GM19455 (cell line): ENCODE results near the gene RGS7.
"Not testable (repeated sequence)": the region's sequence is repeated elsewhere in the genome, so short reads cannot be mapped to it uniquely, and the experiment has no call there.

Experiments
- ATAC-seq: cut with Tn5 transposase; IDR thresholded peaks from one replicate; pipeline ENCODE4 v1.9.1; 2021; ENCODE audit not compliant: unreplicated experiment

RGS7 gene

GRCh38 chr1:241332037-241332409 lies 25.0 kb downstream of the RGS7 start:
- no peak for ATAC-seq

DNA sequence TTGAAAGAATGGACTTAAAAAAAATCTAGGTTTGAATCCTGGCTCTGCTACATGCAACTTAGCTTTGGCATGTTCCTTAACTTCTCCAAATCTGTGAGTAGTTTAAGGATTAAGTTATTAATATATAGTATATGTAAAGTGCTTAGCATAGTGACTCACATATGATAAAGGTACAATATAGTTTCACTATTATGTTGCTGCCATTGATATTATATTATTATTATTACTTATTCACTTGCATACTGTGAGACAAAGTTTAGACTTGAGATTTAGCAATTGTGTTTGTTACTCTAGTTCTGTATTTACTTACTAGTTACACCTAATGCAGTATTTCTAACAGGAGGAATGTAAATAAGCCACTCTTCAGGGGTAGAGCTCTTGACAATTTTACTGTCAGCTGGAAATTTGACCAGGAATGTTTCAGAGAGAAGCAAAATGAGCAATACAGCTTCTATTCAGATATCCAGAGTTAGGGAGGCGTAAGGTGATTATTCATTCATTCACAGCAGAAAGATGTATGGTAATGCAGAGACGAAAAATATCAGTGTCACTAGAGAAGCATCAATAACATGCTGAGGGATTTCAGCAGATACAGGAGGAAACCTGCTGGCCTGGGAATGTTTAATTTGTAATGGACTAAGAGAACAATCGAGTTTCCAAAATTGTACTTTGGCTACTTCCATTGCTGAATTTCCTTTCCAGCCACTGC lies 25.5 kb downstream of the RGS7 start:
- no peak for ATAC-seq

- no peak for ATAC-seq
Measured at GRCh38 chr1:241330619-241331327, 26.2 kb downstream of the RGS7 start.

- no peak for ATAC-seq
Measured at GRCh38 chr1:241325456-241325855, 31.5 kb downstream of the RGS7 start.

GRCh38 chr1:241323514-241324195 lies 33.4 kb downstream of the RGS7 start:
- ATAC-seq = no peak

- no peak for ATAC-seq
Measured at GRCh38 chr1:241317676-241318075, 39.3 kb downstream of the RGS7 start.

GRCh38 chr1:241316372-241316771 lies 40.6 kb downstream of the RGS7 start:
- ATAC-seq = no peak

GRCh38 chr1:241311056-241311746 lies 45.8 kb downstream of the RGS7 start:
- no peak for ATAC-seq

DNA sequence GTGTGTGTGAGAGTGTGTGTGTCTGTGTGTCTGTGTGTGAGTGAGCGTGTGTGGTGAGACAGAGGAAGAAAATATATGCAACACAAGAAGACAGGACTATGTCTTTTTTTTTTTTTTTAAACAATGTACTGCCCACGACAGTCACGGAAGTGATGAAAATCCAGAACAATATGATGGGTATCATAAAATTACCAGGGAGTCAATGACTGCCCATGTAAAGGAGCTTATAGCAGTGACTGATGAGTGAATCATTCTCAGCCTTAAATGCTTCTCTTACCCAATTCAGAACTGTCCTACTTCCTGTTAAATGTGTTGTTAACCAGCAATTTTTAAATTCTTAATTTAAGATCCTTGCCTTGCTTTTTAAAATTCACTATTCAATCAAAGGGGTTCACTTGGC lies 46.6 kb downstream of the RGS7 start:
- ATAC-seq = no peak

DNA sequence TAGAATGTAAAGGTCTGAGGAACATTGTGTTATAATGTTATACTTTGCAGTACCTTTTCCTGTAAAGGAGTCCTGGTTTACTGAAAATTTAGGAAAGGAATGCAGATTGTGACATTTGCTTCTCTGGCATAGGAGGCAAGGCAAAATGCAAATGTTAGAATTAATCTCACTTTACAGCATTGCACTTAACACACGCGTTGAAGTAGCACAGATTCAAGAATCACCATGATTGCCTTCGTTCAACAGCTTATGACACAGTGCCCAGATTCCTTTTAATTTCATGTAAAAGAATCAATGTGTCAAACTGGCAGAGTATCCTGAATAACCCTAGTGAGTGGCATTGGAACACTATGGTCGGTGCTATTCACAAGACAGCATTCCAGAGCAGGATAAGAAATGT lies 47.4 kb downstream of the RGS7 start:
- ATAC-seq = no peak

- no peak for ATAC-seq
Measured at GRCh38 chr1:241308471-241308870, 48.5 kb downstream of the RGS7 start.

GRCh38 chr1:241308011-241308410 lies 49.0 kb downstream of the RGS7 start:
- ATAC-seq = no peak

DNA sequence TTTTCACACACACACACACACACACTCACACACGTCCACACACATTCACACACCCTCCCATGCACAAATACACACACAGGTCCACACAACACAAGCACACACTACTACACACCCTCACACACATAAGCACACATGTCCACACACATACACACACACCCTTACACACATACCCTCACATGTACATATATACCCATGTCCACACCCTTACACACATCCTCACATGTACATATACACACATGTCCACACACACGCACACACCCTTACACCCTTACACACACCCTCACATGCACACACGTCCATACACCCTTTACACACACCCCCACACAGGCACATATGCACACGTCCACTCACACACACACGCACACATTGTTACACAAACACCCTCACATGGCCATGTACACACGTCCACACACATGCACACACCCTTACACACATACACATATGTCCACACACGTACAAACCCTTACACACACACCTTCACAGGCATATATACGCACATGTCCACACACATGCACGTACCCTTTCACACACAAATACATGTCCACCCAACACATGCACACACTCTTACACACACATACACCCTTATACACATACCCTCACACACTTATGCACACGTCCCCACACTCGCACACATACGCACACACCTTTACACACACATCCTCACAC lies 50.7 kb downstream of the RGS7 start:
- ATAC-seq = no peak

DNA sequence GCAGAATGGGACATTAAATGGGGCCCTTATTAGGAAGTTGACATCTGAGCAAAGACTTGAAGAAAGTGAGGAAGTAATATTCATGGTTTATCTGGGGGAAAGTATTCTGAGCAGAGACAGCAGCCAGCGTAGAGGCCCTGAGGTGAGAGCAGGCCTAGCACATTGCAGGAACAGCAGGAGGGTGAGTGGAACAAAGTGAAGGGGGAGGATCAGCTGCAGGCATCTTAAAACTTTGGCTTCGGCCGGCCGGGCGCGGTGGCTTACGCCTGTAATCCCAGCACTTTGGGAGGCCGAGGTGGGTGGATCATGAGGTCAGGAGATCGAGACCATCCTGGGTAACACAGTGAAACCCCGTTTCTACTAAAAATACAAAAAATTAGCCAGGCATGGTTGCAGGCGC lies 55.0 kb downstream of the RGS7 start:
- not testable (repeated sequence) for ATAC-seq

DNA sequence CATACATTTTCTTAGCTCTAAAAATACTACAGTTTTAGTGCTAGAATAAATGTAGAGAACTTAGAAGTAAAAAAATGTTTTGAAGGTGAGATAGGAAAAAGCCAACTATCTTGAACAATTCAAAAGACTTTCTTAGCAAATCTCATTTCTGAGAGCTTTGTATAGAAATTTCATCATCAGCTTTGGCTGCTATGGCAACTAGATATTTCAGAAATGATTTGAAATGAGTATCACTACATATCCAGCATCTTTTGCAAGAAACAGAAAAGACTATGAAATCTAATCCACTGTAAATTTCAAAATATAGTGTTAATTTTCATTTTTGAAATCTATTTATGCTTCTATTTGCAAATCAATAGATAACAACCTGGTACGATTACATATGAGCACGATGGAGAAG lies 57.7 kb downstream of the RGS7 start:
- no peak for ATAC-seq

GRCh38 chr1:241292973-241293372 lies 64.0 kb downstream of the RGS7 start:
- no peak for ATAC-seq

DNA sequence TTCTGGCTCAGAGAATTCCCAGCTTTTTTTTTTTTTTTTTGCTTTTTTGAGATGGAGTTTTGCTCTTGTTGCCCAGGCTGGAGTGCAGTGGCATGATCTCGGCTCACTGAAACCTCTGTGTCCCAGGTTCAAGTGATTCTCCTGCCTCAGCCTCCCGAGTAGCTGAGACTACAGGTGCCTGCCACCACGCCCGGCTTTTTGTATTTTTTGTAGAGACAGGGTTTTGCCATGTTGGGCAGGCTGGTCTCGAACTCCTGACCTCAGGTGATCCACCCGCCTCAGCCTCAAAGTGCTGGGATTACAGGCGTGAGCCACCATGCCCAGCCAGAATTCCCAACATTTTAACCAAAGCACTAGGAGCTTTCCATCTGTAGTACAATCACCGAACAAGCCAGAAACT lies 65.5 kb downstream of the RGS7 start:
- not testable (repeated sequence) for ATAC-seq

DNA sequence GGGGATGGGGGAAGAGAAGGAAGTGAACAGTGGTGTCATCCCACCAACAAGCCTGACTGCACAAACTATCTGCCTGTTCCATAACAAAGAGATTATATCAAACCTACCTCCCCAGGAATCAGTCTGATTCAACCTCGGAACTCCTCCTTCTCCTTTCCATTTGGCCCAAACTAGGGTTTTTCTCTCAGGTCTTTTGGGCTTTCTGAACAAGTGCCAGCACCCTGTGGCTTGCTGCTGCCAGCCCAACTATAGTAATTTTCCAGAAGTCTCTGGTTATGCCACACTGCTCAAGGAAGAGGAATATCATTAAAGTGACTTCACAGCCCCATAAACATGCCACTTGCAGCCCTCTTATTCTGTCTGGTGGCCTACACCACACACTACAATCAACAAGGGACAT lies 70.5 kb downstream of the RGS7 start:
- ATAC-seq = no peak

- no peak for ATAC-seq
Measured at GRCh38 chr1:241276391-241276790, 80.6 kb downstream of the RGS7 start.

DNA sequence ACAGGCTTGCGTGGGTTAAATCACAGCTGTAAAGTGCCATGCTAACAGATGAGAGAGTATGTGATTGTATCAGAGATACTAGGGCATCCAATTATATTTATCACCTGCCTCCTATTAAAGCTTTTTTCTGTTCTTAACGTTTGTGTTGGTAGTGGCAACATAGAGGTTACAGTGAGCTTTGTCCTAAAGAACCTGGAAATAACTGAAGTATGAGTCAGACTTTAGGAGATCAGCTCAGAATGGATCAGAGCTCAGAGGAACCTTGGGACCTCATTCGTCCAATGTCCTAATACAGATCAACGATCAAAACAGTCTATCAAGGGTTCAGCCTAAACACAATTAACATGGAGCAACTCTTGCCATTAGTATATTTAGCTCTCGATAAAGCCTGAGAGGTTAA lies 81.0 kb downstream of the RGS7 start:
- ATAC-seq = no peak

GRCh38 chr1:241275226-241275625 lies 81.8 kb downstream of the RGS7 start:
- ATAC-seq = no peak
